Thoracic aorta (tissue), 2 donors: ENCODE results near the gene ZNF675. TPM values are rescaled to one million over a fixed set of nuclear protein-coding genes. Genes with fewer than 3 reads are reported as not detected.
"Not testable (repeated sequence)": the region's sequence is repeated elsewhere in the genome, so short reads cannot be mapped to it uniquely, and the experiment has no call there.

ENCODE experiments used
- ATAC-seq: fragments of 150-250 bp; one replicate; pipeline ENCODE4 v1.8.0; 2017; ENCODE audit warnings: low read depth; ENCODE audit not compliant: insufficient number of reproducible peaks, low FRiP score
- DNase-seq: peaks from one replicate; pipeline ENCODE4 v3.0.0-alpha.2; 2020; ENCODE audit warnings: low spot score
- H3K27ac ChIP-seq, 2 donors: fragments of 200-600 bp; sonication (generic); 1 replicate in 1 of 2; 2 replicates in 1 of 2; pipeline ENCODE4 v1.5.1; 2016; ENCODE audit warnings: mild to moderate bottlenecking in 2 of 2, moderate library complexity in 2 of 2
- H3K27me3 ChIP-seq: fragments of 200-600 bp; sonication (generic); replicated peaks from 2 replicates; pipeline ENCODE4 v1.6.0; 2016; ENCODE audit warnings: mild to moderate bottlenecking; ENCODE audit not compliant: insufficient read depth
- H3K36me3 ChIP-seq: fragments of 200-600 bp; sonication (generic); one replicate; pipeline ENCODE4 v1.5.1; 2016
- H3K4me1 ChIP-seq, 2 donors: fragments of 200-600 bp; sonication (generic); 1 replicate in 1 of 2; 2 replicates in 1 of 2; pipeline versions ENCODE4 v1.5.1 to v1.6.0; 2016; ENCODE audit warnings: low read depth in 2 of 2, mild to moderate bottlenecking in 1 of 2; ENCODE audit not compliant: control insufficient read depth in 1 of 2
- H3K4me3 ChIP-seq: fragments of 200-600 bp; sonication (generic); 2 replicates; pipeline ENCODE4 v1.5.1; 2016; ENCODE audit warnings: mild to moderate bottlenecking
- H3K9me3 ChIP-seq: fragments of 200-600 bp; sonication (generic); 2 replicates; pipeline ENCODE4 v1.5.1; 2016
- total RNA-seq, 2 donors: library from RNA; depleted of rRNA; stranded (reverse); fragments of >200 nt; gene quantifications; one replicate each; pipeline versions ENCODE4 v1.1.0 to v1.2.3, GENCODE V29; 2016
- TF ChIP-seq, protein P1 (sequence below): fragments of 200-600 bp; sonication (generic); IDR thresholded peaks from one replicate; pipeline ENCODE4 v1.5.1; 2019; ENCODE audit warnings: antibody characterized with exemption

The ZNF675 gene
- total RNA-seq, 2 donors from 2014 or later, result 2.0 to 17.8 TPM

DNA sequence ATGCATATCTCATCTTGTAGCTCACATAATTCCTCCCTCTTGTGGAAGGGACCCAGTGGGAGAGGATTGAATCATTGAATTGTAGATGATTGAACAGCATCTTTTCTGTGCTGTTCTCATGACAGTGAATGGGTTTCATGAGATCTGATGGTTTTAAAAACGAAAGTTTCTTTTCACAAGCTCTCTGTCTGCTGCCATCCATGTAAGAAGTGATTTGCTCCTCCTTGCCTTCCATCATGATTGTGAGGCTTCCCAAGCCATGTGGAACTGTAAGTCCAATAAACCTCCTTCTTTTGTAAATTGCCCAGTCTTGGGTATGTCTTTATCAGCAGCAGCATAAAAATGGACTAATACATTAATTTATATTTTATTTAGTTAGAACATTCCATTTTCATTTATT lies 19.6 kb upstream of the ZNF675 start:
- H3K4me3 ChIP-seq, result no peak overlapping the region
- H3K27me3 ChIP-seq, result no peaks in the 10 kb centered on the region
- no peaks in the 10 kb centered on the region for H3K36me3 ChIP-seq
- TF ChIP-seq, protein P1, sequence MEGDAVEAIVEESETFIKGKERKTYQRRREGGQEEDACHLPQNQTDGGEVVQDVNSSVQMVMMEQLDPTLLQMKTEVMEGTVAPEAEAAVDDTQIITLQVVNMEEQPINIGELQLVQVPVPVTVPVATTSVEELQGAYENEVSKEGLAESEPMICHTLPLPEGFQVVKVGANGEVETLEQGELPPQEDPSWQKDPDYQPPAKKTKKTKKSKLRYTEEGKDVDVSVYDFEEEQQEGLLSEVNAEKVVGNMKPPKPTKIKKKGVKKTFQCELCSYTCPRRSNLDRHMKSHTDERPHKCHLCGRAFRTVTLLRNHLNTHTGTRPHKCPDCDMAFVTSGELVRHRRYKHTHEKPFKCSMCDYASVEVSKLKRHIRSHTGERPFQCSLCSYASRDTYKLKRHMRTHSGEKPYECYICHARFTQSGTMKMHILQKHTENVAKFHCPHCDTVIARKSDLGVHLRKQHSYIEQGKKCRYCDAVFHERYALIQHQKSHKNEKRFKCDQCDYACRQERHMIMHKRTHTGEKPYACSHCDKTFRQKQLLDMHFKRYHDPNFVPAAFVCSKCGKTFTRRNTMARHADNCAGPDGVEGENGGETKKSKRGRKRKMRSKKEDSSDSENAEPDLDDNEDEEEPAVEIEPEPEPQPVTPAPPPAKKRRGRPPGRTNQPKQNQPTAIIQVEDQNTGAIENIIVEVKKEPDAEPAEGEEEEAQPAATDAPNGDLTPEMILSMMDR, result no peak
- H3K9me3 ChIP-seq, result no peaks in the 10 kb centered on the region
- ATAC-seq (no peak), DNase-seq (no peak)
- no peak overlapping the region for H3K27ac ChIP-seq
- no peaks in the 10 kb centered on the region for H3K4me1 ChIP-seq

DNA sequence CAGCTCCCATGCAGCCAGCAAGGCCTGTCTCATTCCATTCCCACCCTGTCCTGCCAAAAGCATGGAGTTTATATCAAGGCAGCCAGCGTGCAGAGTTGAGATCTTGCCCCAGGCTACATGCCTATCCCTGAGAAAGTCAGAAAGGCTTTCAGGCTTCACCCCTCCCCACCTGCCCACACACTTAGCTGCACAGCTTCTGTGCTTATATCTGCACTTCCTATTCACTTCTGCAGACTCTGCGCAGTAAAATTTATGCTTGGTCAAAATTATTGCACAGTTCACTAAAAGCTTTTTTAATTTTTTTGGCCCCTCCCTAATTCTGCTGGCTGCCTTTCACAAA lies 12.5 kb upstream of the ZNF675 start:
- DNase-seq (no peak), ATAC-seq (no peak)
- no peaks in the 10 kb centered on the region for H3K27me3 ChIP-seq
- no peaks in the 10 kb centered on the region for H3K9me3 ChIP-seq
- no peak overlapping the region for H3K4me3 ChIP-seq
- no peaks in the 10 kb centered on the region for H3K4me1 ChIP-seq
- no peaks in the 10 kb centered on the region for H3K36me3 ChIP-seq
- TF ChIP-seq, protein P1, result no peak
- H3K27ac ChIP-seq, result no peak overlapping the region

DNA sequence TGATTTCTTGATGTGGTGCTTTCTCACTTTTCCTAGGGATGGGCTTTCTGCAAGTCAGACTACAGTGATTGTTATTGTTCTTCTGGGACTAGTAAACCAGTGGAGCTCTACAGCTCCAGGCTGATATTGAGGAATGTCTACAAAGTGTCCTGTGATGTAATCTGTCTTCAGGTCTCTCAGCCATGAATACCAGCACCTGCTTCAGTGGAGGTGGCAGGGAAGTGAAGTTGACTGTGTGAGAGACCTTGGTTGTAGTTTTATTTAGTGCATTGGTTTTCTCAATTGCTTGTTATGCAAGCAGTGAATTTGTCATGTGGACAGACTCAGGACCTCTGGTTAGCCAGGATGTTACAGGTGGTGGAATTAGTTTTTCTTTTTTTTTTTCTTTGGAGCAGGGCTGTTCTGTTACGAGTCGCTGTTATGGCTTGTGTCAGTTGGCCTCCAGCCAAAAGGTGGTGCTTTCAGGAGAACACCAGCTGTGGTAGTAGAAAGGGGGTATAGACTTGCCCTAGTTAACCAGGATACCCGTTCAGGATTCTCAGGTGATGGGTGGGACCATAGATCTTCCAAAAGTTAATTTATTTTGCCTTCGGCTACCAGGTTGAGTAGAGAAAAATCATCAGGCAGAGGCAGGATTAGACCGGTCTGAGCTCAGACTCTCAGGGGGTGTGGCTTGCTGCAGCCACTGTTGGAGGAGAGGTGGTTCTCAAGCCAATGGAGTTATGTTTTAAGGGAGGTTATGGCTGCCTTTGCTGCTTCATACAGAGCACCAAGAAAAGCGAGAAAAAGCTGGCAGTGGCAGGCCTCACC lies 11.9 kb upstream of the ZNF675 start:
- DNase-seq (no peak), ATAC-seq (no peak)
- Histone ChIP-seq H3K4me3 (no peak overlapping the region), H3K27ac (no peak overlapping the region), H3K36me3 (no peaks in the 10 kb centered on the region), H3K4me1 (no peaks in the 10 kb centered on the region), H3K9me3 (no peaks in the 10 kb centered on the region), H3K27me3 (no peaks in the 10 kb centered on the region)
- TF ChIP-seq, protein P1, result no peak

DNA sequence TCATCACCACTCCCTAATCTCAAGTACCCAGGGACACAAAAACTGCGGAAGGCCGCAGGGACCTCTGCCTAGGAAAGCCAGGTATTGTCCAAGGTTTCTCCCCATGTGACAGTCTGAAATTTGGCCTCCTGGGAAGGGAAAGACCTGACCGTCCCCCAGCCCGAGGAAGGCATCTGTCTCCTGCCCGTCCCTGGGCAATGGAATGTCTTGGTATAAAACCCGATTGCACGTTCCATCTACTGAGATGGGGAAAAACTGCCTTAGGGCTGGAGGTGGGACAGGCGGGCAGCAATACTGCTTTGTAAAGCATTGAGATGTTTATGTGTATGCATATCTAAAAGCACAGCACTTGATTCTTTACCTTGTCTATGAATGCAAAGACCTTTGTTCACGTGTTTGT lies 5.9 kb upstream of the ZNF675 start:
- ATAC-seq, H3K27ac ChIP-seq, H3K9me3 ChIP-seq, H3K4me3 ChIP-seq, H3K4me1 ChIP-seq, H3K36me3 ChIP-seq, DNase-seq, H3K27me3 ChIP-seq: not testable (repeated sequence)

DNA sequence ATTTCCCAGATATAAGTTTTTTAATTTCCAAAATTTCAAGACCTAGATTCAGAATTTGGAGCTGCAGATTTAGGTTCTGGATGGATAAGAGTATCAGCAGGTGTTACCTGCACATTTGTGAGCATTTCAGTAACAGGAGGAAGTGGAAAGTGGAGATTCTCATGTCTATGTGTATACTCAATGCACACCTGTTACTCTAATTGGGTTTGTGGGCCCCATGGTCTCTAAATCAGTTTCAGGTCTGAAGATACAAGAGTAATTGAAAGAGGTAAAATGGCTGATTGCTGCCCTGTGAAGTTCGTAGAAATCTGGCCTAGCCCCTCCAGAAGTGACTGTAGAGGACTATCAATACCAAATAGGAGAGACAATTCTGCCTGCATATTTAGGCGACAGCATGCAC lies 13.9 kb downstream of the ZNF675 start:
- no peak for DNase-seq
- ATAC-seq, result no peak
- no peak overlapping the region for H3K4me3 ChIP-seq

DNA sequence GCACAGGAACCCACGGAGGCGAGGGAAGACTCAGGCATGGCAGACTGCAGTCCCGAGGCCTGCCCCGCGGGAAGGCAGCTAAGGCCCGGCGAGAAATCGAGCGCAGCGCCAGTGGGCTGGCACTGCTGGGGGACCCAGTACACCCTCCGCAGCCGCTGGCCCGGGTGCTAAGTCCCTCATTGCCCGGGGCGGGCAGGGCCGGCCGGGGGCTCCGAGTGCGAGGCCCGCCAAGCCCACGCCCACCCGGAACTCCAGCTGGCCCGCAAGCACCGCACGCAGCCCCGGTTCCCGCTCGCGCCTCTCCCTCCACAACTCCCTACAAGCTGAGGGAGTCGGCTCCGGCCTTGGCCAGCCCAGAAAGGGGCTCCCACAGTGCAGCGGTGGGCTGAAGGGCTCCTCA lies 18.4 kb downstream of the ZNF675 start:
- not testable (repeated sequence) for H3K4me3 ChIP-seq, H3K4me1 ChIP-seq, H3K27ac ChIP-seq, H3K27me3 ChIP-seq, DNase-seq, ATAC-seq
- Histone ChIP-seq H3K9me3 (peaks cover 28% of the 10 kb centered on the region), H3K36me3 (peaks cover 15% of the 10 kb centered on the region)

More for the DNA sequence above, 13.9 kb downstream of the ZNF675 start:
- H3K36me3 ChIP-seq, result peaks cover 4% of the 10 kb centered on the region
- H3K27me3 ChIP-seq, result no peaks in the 10 kb centered on the region
- TF ChIP-seq, protein P1, result no peak
- H3K4me1 ChIP-seq, result no peaks in the 10 kb centered on the region
- H3K27ac ChIP-seq, result no peak overlapping the region
- peaks cover 3% of the 10 kb centered on the region for H3K9me3 ChIP-seq
